Esophagus squamous epithelium (tissue), 4 donors: ENCODE measurements around the gene KCNMA1.

Experiments
- CTCF ChIP-seq, 6 experiments: fragments of 450-650 bp in 4 of 6; fragments of 200-600 bp in 2 of 6; sonication (generic) in 2 of 6; IDR thresholded peaks; one replicate each; pipeline ENCODE4 v1.5.1; 2016 to 2019; ENCODE audit warnings: antibody characterized with exemption in 6 of 6, mild to moderate bottlenecking in 4 of 6, moderate library complexity in 4 of 6
- POLR2A ChIP-seq, 4 donors: fragments of 450-650 bp; IDR thresholded peaks; one replicate each; pipeline ENCODE4 v1.6.1; 2017; ENCODE audit warnings: antibody characterized with exemption in 4 of 4, mild to moderate bottlenecking in 4 of 4, moderate library complexity in 3 of 4

GRCh38 chr10:77405771-77406241, 231.8 kb downstream of the KCNMA1 start:
- TF ChIP-seq CTCF (IDR thresholded peaks at IDR 0.05) (no peak), POLR2A (IDR thresholded peaks at IDR 0.05) (no peak)
